A673 (cell line): ENCODE results near the gene OR6Y1. TPM values are rescaled to one million over a fixed set of nuclear protein-coding genes. Genes with fewer than 3 reads are reported as not detected.

ENCODE experiments used
- BruUV-seq: library from RNA; stranded (reverse); fragments of 400-500 nt; replicated peaks from 2 replicates; lab custom pipeline; 2021; lab: Mats Ljungman, UMichigan
- CTCF ChIA-PET: fragments of 300-600 bp; sonication (Branson Sonifier 250); formaldehyde crosslinking; loops from one replicate; lab custom pipeline; 2022; ENCODE audit warnings: antibody characterized with exemption; lab: Charles Lee
- POLR2A ChIA-PET: fragments of 300-600 bp; sonication (Branson Sonifier 250); formaldehyde crosslinking; loops from one replicate; lab custom pipeline; 2022; ENCODE audit warnings: antibody characterized with exemption; ENCODE audit not compliant: low non-redundant PET; lab: Charles Lee
- DNase-seq: peaks from one replicate; pipeline ENCODE4 v3.0.0-alpha.2; 2015; ENCODE audit warnings: low spot score
- H3K27ac ChIP-seq: fragments of 200-600 bp; sonication (generic); 2 replicates; pipeline ENCODE4 v1.5.1; 2016; ENCODE audit warnings: mixed run types, low read depth, mild to moderate bottlenecking, mixed read lengths, antibody characterized with exemption, low read length; ENCODE audit not compliant: poor library complexity, severe bottlenecking
- H3K27me3 ChIP-seq: fragments of 200-600 bp; sonication (generic); replicated peaks from 2 replicates; pipeline ENCODE4 v1.6.1; 2017; ENCODE audit warnings: mixed run types, low read depth, mild to moderate bottlenecking, mixed read lengths, antibody characterized with exemption, low read length; ENCODE audit not compliant: insufficient read depth, poor library complexity
- H3K36me3 ChIP-seq: fragments of 200-600 bp; sonication (generic); 2 replicates; pipeline ENCODE4 v1.6.1; 2016; ENCODE audit warnings: mixed run types, mild to moderate bottlenecking, mixed read lengths, antibody characterized with exemption, low read length; ENCODE audit not compliant: insufficient read depth, poor library complexity, severe bottlenecking
- H3K4me1 ChIP-seq: fragments of 200-600 bp; sonication (generic); 2 replicates; pipeline ENCODE4 v1.6.1; 2017; ENCODE audit warnings: mixed run types, mild to moderate bottlenecking, mixed read lengths, antibody characterized with exemption, low read length; ENCODE audit not compliant: insufficient read depth, poor library complexity, severe bottlenecking
- H3K4me3 ChIP-seq: fragments of 200-600 bp; sonication (generic); 2 replicates; pipeline ENCODE4 v1.5.1; 2016; ENCODE audit warnings: low read depth, mixed run types, mild to moderate bottlenecking, mixed read lengths, low read length; ENCODE audit not compliant: poor library complexity, severe bottlenecking
- H3K9me3 ChIP-seq: fragments of 200-600 bp; sonication (generic); 2 replicates; pipeline ENCODE4 v1.6.1; 2016; ENCODE audit warnings: mixed run types, low read depth, mild to moderate bottlenecking, mixed read lengths, antibody characterized with exemption, low read length; ENCODE audit not compliant: poor library complexity, severe bottlenecking
- EZH2 ChIP-seq: fragments of 200-600 bp; sonication (generic); IDR thresholded peaks from 2 replicates; pipeline ENCODE4 v1.6.1; 2017; ENCODE audit warnings: borderline replicate concordance, low read depth, mild to moderate bottlenecking, mixed read lengths, antibody characterized with exemption, low read length; ENCODE audit not compliant: poor library complexity, severe bottlenecking
- intact Hi-C: fragments of 100-400 bp; cut with micrococcal nuclease; formaldehyde crosslinking; loops from one replicate; pipeline ENCODE4 v1.10.0; 2022; ENCODE audit not compliant: unreplicated experiment
- total RNA-seq: library from RNA; stranded (reverse); gene quantifications from 2 replicates; pipeline ENCODE4 v1.2.3, GENCODE V29; 2021
- TF ChIP-seq, protein P1 (sequence below): fragments of 300-800, 200-600 bp; sonication (generic); conservative IDR thresholded peaks from 2 replicates; pipeline ENCODE4 v1.5.1; 2017; ENCODE audit warnings: low read depth, mild to moderate bottlenecking, antibody characterized with exemption, low read length, moderate library complexity, mixed read lengths

Gene OR6Y1
- total RNA-seq, 1 experiment from 2014 or later: not detected

- no TSS peak for BruUV-seq
Measured at GRCh38 chr1:158547533-158547932, 6.7 kb downstream of the OR6Y1 start.

DNA sequence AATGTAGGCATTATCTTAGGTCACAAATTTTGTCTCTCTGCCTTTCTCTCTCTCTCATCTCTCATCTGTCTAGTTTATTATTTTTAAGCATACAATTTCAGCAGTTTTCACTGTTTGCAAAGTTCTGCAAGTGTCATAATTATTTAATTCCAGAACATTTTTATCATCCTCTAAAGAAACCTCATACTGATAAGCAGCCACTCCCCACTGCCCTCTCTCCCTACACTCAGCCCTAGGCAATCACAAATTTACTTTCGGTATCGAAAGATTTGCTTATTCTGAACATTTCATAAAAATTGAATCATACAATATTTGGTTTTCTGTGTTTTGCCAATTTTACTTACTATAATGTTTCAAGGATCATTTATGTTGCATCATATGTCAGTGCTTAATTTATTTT is 16.6 kb downstream of the OR6Y1 start:
- intact Hi-C loops: no loop called here
- no peak for DNase-seq
- Histone ChIP-seq H3K27ac (no peak overlapping the region), H3K4me1 (no peaks in the 10 kb centered on the region), H3K27me3 (peaks cover 17% of the 10 kb centered on the region), H3K9me3 (no peaks in the 10 kb centered on the region), H3K36me3 (no peaks in the 10 kb centered on the region), H3K4me3 (no peak overlapping the region)
- CTCF ChIA-PET: no interaction called here
- BruUV-seq: no TSS peak
- POLR2A ChIA-PET: no interaction called here
- no peak for TF ChIP-seq EZH2
- TF ChIP-seq, protein P1, sequence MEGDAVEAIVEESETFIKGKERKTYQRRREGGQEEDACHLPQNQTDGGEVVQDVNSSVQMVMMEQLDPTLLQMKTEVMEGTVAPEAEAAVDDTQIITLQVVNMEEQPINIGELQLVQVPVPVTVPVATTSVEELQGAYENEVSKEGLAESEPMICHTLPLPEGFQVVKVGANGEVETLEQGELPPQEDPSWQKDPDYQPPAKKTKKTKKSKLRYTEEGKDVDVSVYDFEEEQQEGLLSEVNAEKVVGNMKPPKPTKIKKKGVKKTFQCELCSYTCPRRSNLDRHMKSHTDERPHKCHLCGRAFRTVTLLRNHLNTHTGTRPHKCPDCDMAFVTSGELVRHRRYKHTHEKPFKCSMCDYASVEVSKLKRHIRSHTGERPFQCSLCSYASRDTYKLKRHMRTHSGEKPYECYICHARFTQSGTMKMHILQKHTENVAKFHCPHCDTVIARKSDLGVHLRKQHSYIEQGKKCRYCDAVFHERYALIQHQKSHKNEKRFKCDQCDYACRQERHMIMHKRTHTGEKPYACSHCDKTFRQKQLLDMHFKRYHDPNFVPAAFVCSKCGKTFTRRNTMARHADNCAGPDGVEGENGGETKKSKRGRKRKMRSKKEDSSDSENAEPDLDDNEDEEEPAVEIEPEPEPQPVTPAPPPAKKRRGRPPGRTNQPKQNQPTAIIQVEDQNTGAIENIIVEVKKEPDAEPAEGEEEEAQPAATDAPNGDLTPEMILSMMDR: no peak

More at GRCh38 chr1:158547533-158547932, 6.7 kb downstream of the OR6Y1 start:
- ChIA-PET CTCF (no interaction called here), POLR2A (no interaction called here)
- no peak overlapping the region for H3K4me3 ChIP-seq
- DNase-seq: no peak
- no peaks in the 10 kb centered on the region for H3K9me3 ChIP-seq
- H3K4me1 ChIP-seq: no peaks in the 10 kb centered on the region
- H3K27me3 ChIP-seq: no peaks in the 10 kb centered on the region
- TF ChIP-seq EZH2: no peak
- TF ChIP-seq, protein P1: no peak
- H3K27ac ChIP-seq: no peak overlapping the region
- intact Hi-C loops: no loop called here
- no peaks in the 10 kb centered on the region for H3K36me3 ChIP-seq

DNA sequence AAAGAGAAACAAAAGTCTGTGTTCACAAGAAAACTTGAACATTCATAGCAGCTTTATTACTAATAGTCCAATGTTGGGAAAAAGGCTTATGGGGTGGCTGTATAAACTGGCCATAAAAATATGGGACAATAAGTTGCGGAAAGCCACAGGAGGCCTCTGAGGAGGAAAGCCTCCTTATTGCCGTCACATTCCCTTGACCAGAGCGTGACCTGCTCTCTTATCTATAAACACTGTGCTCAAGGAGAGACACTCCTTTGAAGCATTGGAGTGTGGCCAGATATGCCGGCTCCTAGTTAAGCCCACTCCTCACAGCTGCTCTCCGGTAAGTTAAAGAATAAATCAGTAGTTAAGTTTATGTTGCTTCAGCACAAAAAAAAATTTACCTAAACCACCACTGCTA is 19.7 kb downstream of the OR6Y1 start:
- no peak for DNase-seq
- intact Hi-C loops: no loop called here
- Histone ChIP-seq H3K27me3 (peaks cover 29% of the 10 kb centered on the region), H3K4me3 (no peak overlapping the region), H3K9me3 (no peaks in the 10 kb centered on the region), H3K36me3 (no peaks in the 10 kb centered on the region), H3K27ac (no peak overlapping the region), H3K4me1 (no peaks in the 10 kb centered on the region)
- ChIA-PET CTCF (no interaction called here), POLR2A (no interaction called here)
- TF ChIP-seq, protein P1: no peak
- no peak for TF ChIP-seq EZH2
- no TSS peak for BruUV-seq
